Neural progenitor cell (in vitro differentiated cells): Measurements from ENCODE around the gene QRICH1.

Experiments used
- CTCF ChIP-seq: fragments of 200-600 bp; sonication (generic); IDR thresholded peaks from 2 replicates; pipeline ENCODE4 v1.5.1; 2017; ENCODE audit warnings: antibody characterized with exemption, mild to moderate bottlenecking
- EZH2 ChIP-seq: fragments of 200-600 bp; sonication (generic); IDR thresholded peaks from 2 replicates; pipeline ENCODE4 v1.6.1; 2017; ENCODE audit warnings: antibody characterized with exemption, mild to moderate bottlenecking, moderate library complexity
- EZH2phosphoT487 ChIP-seq: fragments of 200-600 bp; sonication (generic); IDR thresholded peaks from 2 replicates; pipeline ENCODE4 v1.6.1; 2017; ENCODE audit warnings: antibody characterized with exemption

- TF ChIP-seq EZH2 (no peak), CTCF (no peak), EZH2phosphoT487 (no peak)
Observed at GRCh38 chr3:49104052-49104426, 10.2 kb upstream of the QRICH1 start.
